ENCODE measurements around the gene CYRIA.

CYRIA gene

GRCh38 chr2:16657671-16658070 is 8.0 kb downstream of the CYRIA start:
- no peak overlapping the region for H3K4me3 ChIP-seq (ENCODE audit: low read length)
- H3K36me3 ChIP-seq (ENCODE audit: insufficient read depth, low read length), result no peaks in the 10 kb centered on the region
- no CpG with 5 or more reads among the region's 1 CpG for WGBS
- H3K4me1 ChIP-seq (ENCODE audit: insufficient read depth, low read length), result peaks cover 6% of the 10 kb centered on the region
- H3K27ac ChIP-seq (ENCODE audit: low read depth, low read length), result no peak overlapping the region
- no peak overlapping the region for H3K9ac ChIP-seq (ENCODE audit: low read depth, low read length)
- H3K9me3 ChIP-seq (ENCODE audit: insufficient read depth, low read depth, low read length), result no peaks in the 10 kb centered on the region
- H3K27me3 ChIP-seq (ENCODE audit: insufficient read depth, low read length), result no peaks in the 10 kb centered on the region

- WGBS, result 89% methylated on average over 8 of the region's 8 CpGs
- Histone ChIP-seq H3K9me3 (ENCODE audit: insufficient read depth, low read depth, low read length) (no peaks in the 10 kb centered on the region), H3K4me3 (ENCODE audit: low read length) (no peak overlapping the region), H3K4me1 (ENCODE audit: insufficient read depth, low read length) (peaks cover 10% of the 10 kb centered on the region), H3K36me3 (ENCODE audit: insufficient read depth, low read length) (no peaks in the 10 kb centered on the region), H3K9ac (ENCODE audit: low read depth, low read length) (no peak overlapping the region), H3K27ac (ENCODE audit: low read depth, low read length) (no peak overlapping the region), H3K27me3 (ENCODE audit: insufficient read depth, low read length) (no peaks in the 10 kb centered on the region)
Measured at GRCh38 chr2:16656784-16657391, 8.7 kb downstream of the CYRIA start.

GRCh38 chr2:16655905-16656642 is 9.6 kb downstream of the CYRIA start:
- Histone ChIP-seq H3K9me3 (ENCODE audit: insufficient read depth, low read depth, low read length) (no peaks in the 10 kb centered on the region), H3K4me1 (ENCODE audit: insufficient read depth, low read length) (peaks cover 10% of the 10 kb centered on the region), H3K27ac (ENCODE audit: low read depth, low read length) (no peak overlapping the region), H3K4me3 (ENCODE audit: low read length) (no peak overlapping the region), H3K9ac (ENCODE audit: low read depth, low read length) (no peak overlapping the region), H3K27me3 (ENCODE audit: insufficient read depth, low read length) (no peaks in the 10 kb centered on the region), H3K36me3 (ENCODE audit: insufficient read depth, low read length) (no peaks in the 10 kb centered on the region)
- 89% methylated on average over 4 of the region's 4 CpGs for WGBS

GRCh38 chr2:16655445-16655837 is 10.2 kb downstream of the CYRIA start:
- no peaks in the 10 kb centered on the region for H3K36me3 ChIP-seq (ENCODE audit: insufficient read depth, low read length)
- H3K27me3 ChIP-seq (ENCODE audit: insufficient read depth, low read length), result no peaks in the 10 kb centered on the region
- H3K9ac ChIP-seq (ENCODE audit: low read depth, low read length), result no peak overlapping the region
- H3K4me3 ChIP-seq (ENCODE audit: low read length), result no peak overlapping the region
- 94% methylated on average over 6 of the region's 6 CpGs for WGBS
- H3K4me1 ChIP-seq (ENCODE audit: insufficient read depth, low read length), result peaks cover 10% of the 10 kb centered on the region
- no peaks in the 10 kb centered on the region for H3K9me3 ChIP-seq (ENCODE audit: insufficient read depth, low read depth, low read length)
- no peak overlapping the region for H3K27ac ChIP-seq (ENCODE audit: low read depth, low read length)

GRCh38 chr2:16654833-16655444 is 10.7 kb downstream of the CYRIA start:
- Histone ChIP-seq H3K4me3 (ENCODE audit: low read length) (no peak overlapping the region), H3K36me3 (ENCODE audit: insufficient read depth, low read length) (no peaks in the 10 kb centered on the region), H3K9ac (ENCODE audit: low read depth, low read length) (no peak overlapping the region), H3K4me1 (ENCODE audit: insufficient read depth, low read length) (peaks cover 10% of the 10 kb centered on the region), H3K27me3 (ENCODE audit: insufficient read depth, low read length) (no peaks in the 10 kb centered on the region), H3K9me3 (ENCODE audit: insufficient read depth, low read depth, low read length) (no peaks in the 10 kb centered on the region), H3K27ac (ENCODE audit: low read depth, low read length) (no peak overlapping the region)
- 96% methylated on average over 4 of the region's 4 CpGs for WGBS

- Histone ChIP-seq H3K27ac (ENCODE audit: low read depth, low read length) (no peak overlapping the region), H3K4me1 (ENCODE audit: insufficient read depth, low read length) (peaks cover 10% of the 10 kb centered on the region), H3K9ac (ENCODE audit: low read depth, low read length) (no peak overlapping the region), H3K36me3 (ENCODE audit: insufficient read depth, low read length) (no peaks in the 10 kb centered on the region), H3K4me3 (ENCODE audit: low read length) (no peak overlapping the region), H3K27me3 (ENCODE audit: insufficient read depth, low read length) (no peaks in the 10 kb centered on the region), H3K9me3 (ENCODE audit: insufficient read depth, low read depth, low read length) (no peaks in the 10 kb centered on the region)
- 90% methylated on average over 4 of the region's 4 CpGs for WGBS
Measured at GRCh38 chr2:16653799-16654198, 11.8 kb downstream of the CYRIA start.

- WGBS, result 89% methylated on average over 2 of the region's 2 CpGs
- H3K4me1 ChIP-seq (ENCODE audit: insufficient read depth, low read length), result peaks cover 10% of the 10 kb centered on the region
Measured at GRCh38 chr2:16653083-16653375, 12.6 kb downstream of the CYRIA start.

GRCh38 chr2:16652296-16653082 is 13.1 kb downstream of the CYRIA start:
- H3K9ac ChIP-seq (ENCODE audit: low read depth, low read length), result no peak overlapping the region
- no peaks in the 10 kb centered on the region for H3K9me3 ChIP-seq (ENCODE audit: insufficient read depth, low read depth, low read length)
- peaks cover 10% of the 10 kb centered on the region for H3K4me1 ChIP-seq (ENCODE audit: insufficient read depth, low read length)
- 69% methylated on average over 8 of the region's 8 CpGs for WGBS
- no peaks in the 10 kb centered on the region for H3K27me3 ChIP-seq (ENCODE audit: insufficient read depth, low read length)
- H3K27ac ChIP-seq (ENCODE audit: low read depth, low read length), result no peak overlapping the region
- H3K4me3 ChIP-seq (ENCODE audit: low read length), result no peak overlapping the region
- no peaks in the 10 kb centered on the region for H3K36me3 ChIP-seq (ENCODE audit: insufficient read depth, low read length)

More at GRCh38 chr2:16653083-16653375, 12.6 kb downstream of the CYRIA start:
- H3K9me3 ChIP-seq (ENCODE audit: insufficient read depth, low read depth, low read length), result no peaks in the 10 kb centered on the region
- H3K27ac ChIP-seq (ENCODE audit: low read depth, low read length), result no peak overlapping the region
- H3K36me3 ChIP-seq (ENCODE audit: insufficient read depth, low read length), result no peaks in the 10 kb centered on the region
- H3K4me3 ChIP-seq (ENCODE audit: low read length), result no peak overlapping the region
- H3K9ac ChIP-seq (ENCODE audit: low read depth, low read length), result no peak overlapping the region
- no peaks in the 10 kb centered on the region for H3K27me3 ChIP-seq (ENCODE audit: insufficient read depth, low read length)

GRCh38 chr2:16650287-16651249 is 15.1 kb downstream of the CYRIA start:
- H3K27ac ChIP-seq (ENCODE audit: low read depth, low read length), result no peak overlapping the region
- no peak overlapping the region for H3K9ac ChIP-seq (ENCODE audit: low read depth, low read length)
- no peak overlapping the region for H3K4me3 ChIP-seq (ENCODE audit: low read length)
- no peaks in the 10 kb centered on the region for H3K27me3 ChIP-seq (ENCODE audit: insufficient read depth, low read length)
- peaks cover 10% of the 10 kb centered on the region for H3K4me1 ChIP-seq (ENCODE audit: insufficient read depth, low read length)
- H3K9me3 ChIP-seq (ENCODE audit: insufficient read depth, low read depth, low read length), result no peaks in the 10 kb centered on the region
- WGBS, result 89% methylated on average over 12 of the region's 12 CpGs
- no peaks in the 10 kb centered on the region for H3K36me3 ChIP-seq (ENCODE audit: insufficient read depth, low read length)

GRCh38 chr2:16649353-16650286 is 16.0 kb downstream of the CYRIA start:
- H3K36me3 ChIP-seq (ENCODE audit: insufficient read depth, low read length), result no peaks in the 10 kb centered on the region
- no peaks in the 10 kb centered on the region for H3K27me3 ChIP-seq (ENCODE audit: insufficient read depth, low read length)
- H3K9ac ChIP-seq (ENCODE audit: low read depth, low read length), result no peak overlapping the region
- WGBS, result 94% methylated on average over 9 of the region's 9 CpGs
- H3K27ac ChIP-seq (ENCODE audit: low read depth, low read length), result no peak overlapping the region
- peaks cover 10% of the 10 kb centered on the region for H3K4me1 ChIP-seq (ENCODE audit: insufficient read depth, low read length)
- no peak overlapping the region for H3K4me3 ChIP-seq (ENCODE audit: low read length)
- no peaks in the 10 kb centered on the region for H3K9me3 ChIP-seq (ENCODE audit: insufficient read depth, low read depth, low read length)
